Common myeloid progenitor, CD34-positive (primary cell): ENCODE results near the gene UGT1A6.

Experiments
- CTCF ChIA-PET: fragments of 350-600 bp; sonication (Branson Sonifier 250); formaldehyde crosslinking; loops from one replicate; lab custom pipeline; 2021; ENCODE audit warnings: antibody characterized with exemption; lab: Charles Lee
- POLR2A ChIA-PET: fragments of 350-600 bp; sonication (Branson Sonifier 250); formaldehyde crosslinking; loops from one replicate; lab custom pipeline; 2021; ENCODE audit warnings: antibody characterized with exemption; lab: Charles Lee
- DNase-seq, 3 donors: peaks; one replicate each; pipeline versions ENCODE4 v3.0.0 to v3.0.0-alpha.2; 2013
- H3K27ac ChIP-seq, 2 experiments: 1 replicate in 1 of 2; 2 replicates in 1 of 2; pipeline ENCODE4 v1.7.0; 2013; ENCODE audit warnings: inconsistent platforms in 2 of 2, low read length in 2 of 2, mild to moderate bottlenecking in 2 of 2, low read depth in 1 of 2, moderate library complexity in 1 of 2; ENCODE audit not compliant: severe bottlenecking in 2 of 2, insufficient read depth in 1 of 2, poor library complexity in 1 of 2
- H3K27me3 ChIP-seq, 5 experiments: replicated peaks in 2 of 5; 1 replicate in 3 of 5; 2 replicates in 2 of 5; pipeline versions ENCODE4 v1.6.1 to v1.7.0; 2013; ENCODE audit warnings: low read length in 4 of 5, mild to moderate bottlenecking in 2 of 5, moderate library complexity in 2 of 5, inconsistent platforms in 1 of 5; ENCODE audit not compliant: insufficient read depth in 5 of 5, control insufficient read depth in 4 of 5
- H3K36me3 ChIP-seq, 4 experiments: 1 replicate in 2 of 4; 2 replicates in 2 of 4; pipeline versions ENCODE4 v1.6.1 to v1.7.0; 2013; ENCODE audit warnings: low read length in 3 of 4, control low read depth in 1 of 4, mild to moderate bottlenecking in 1 of 4; ENCODE audit not compliant: control insufficient read depth in 4 of 4, insufficient read depth in 4 of 4
- H3K4me1 ChIP-seq, 4 experiments: 1 replicate in 3 of 4; 2 replicates in 1 of 4; pipeline versions ENCODE4 v1.6.1 to v1.7.1; 2013; ENCODE audit warnings: low read length in 3 of 4, mild to moderate bottlenecking in 3 of 4, control low read depth in 1 of 4, inconsistent platforms in 1 of 4, moderate library complexity in 1 of 4; ENCODE audit not compliant: control insufficient read depth in 4 of 4, insufficient read depth in 4 of 4; ENCODE audit errors: control extremely low read depth in 1 of 4
- H3K4me3 ChIP-seq, 7 experiments: 1 replicate in 4 of 7; 2 replicates in 3 of 7; pipeline versions ENCODE4 v1.5.1 to v1.7.0; 2013; ENCODE audit warnings: mild to moderate bottlenecking in 7 of 7, low read length in 6 of 7, moderate library complexity in 6 of 7, inconsistent platforms in 2 of 7, low read depth in 2 of 7, control low read depth in 1 of 7; ENCODE audit not compliant: insufficient read depth in 4 of 7, control insufficient read depth in 1 of 7; ENCODE audit errors: extremely low read depth in 1 of 7
- H3K9me3 ChIP-seq, 5 experiments: 1 replicate in 4 of 5; 2 replicates in 1 of 5; pipeline versions ENCODE4 v1.6.1 to v1.7.1; 2013; ENCODE audit warnings: low read length in 4 of 5, mild to moderate bottlenecking in 2 of 5, inconsistent platforms in 1 of 5, low read depth in 1 of 5, moderate library complexity in 1 of 5; ENCODE audit not compliant: control insufficient read depth in 4 of 5, insufficient read depth in 2 of 5; ENCODE audit errors: control extremely low read depth in 1 of 5
- WGBS: methylation state at CpG from one replicate; pipeline ENCODE4 v1.1.5; 2013; ENCODE audit not compliant: insufficient coverage; 5-methylcytosine and 5-hydroxymethylcytosine counted together

The UGT1A6 gene

DNA sequence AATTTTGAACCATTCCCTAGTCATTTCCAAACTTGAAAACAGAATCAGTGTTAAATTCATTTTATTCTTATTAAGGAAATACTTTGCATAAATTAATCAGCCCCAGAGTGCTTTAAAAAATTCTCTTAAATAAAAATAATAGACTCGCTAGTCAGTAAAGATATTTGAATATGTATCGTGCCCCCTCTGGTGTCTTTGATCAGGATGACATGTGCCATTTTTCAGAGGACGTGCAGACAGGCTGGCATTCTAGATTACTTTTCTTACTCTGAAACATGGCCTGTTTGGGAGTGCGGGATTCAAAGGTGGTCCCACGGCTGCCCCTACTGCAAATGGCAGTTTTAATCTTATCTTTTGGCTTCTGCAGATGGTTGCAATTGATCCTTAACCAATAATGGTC, 79.9 kb downstream of the UGT1A6 start:
- no peak overlapping the region for H3K27ac ChIP-seq
- WGBS = 77% methylated on average over 5 of the region's 5 CpGs
- H3K4me1 ChIP-seq = no peaks in the 10 kb centered on the region
- H3K4me3 ChIP-seq = no peak overlapping the region
- ChIA-PET POLR2A (no interaction called here), CTCF (no interaction called here)
- H3K27me3 ChIP-seq = peaks cover 0 to 5% (median 2%) of the 10 kb centered on the region in 5 experiments
- H3K36me3 ChIP-seq = no peaks in the 10 kb centered on the region
- peaks cover 0 to 11% (median 2%) of the 10 kb centered on the region in 5 experiments for H3K9me3 ChIP-seq
- DNase-seq = no peak

DNA sequence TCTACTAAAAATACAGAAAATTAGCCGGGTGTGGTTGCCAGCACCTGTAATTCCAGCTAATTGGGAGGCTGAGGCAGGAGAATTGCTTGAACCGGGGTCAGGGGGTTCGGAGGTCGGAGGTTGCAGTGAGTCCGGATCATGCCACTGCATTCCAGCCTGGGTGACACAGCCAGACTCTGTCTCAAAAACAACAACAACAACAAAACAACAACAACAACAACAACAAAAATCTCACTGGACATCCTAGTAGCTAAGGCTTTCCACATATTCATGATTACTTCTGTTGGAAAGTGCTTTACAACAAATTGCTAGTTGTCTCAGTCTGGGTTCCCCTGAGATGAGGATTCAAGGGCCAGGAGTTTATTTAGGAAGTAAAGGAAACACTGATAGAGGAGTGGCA, 81.2 kb downstream of the UGT1A6 start:
- Histone ChIP-seq H3K36me3 (no peaks in the 10 kb centered on the region), H3K9me3 (peaks cover 0 to 11% (median 2%) of the 10 kb centered on the region in 5 experiments), H3K4me1 (no peaks in the 10 kb centered on the region), H3K27ac (no peak overlapping the region), H3K4me3 (no peak overlapping the region), H3K27me3 (peaks cover 0 to 7% (median 2%) of the 10 kb centered on the region in 5 experiments)
- no peak for DNase-seq
- 100% methylated on average over 1 of the region's 5 CpGs for WGBS
- POLR2A ChIA-PET = no interaction called here
- CTCF ChIA-PET = no interaction called here

DNA sequence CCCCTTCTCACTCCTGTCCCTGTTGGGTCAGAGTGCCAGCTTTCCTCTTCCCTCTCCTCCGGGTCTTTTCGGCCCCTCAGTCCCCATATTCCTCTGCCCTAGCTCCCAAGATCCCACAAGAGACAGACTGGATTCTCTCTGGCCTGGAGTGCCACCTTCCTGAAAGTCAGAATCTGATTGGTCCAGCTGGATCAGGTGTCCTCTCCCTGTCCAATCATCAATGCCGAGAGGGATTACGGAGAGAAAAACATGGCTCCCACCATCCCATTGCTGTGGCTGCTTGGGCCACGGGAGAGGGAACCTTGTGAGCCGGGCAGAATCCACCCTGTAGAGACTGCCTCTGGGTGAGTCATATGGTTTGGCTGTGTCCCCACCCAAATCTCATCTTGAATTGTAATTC, 82.7 kb downstream of the UGT1A6 start:
- Histone ChIP-seq H3K4me3 (no peak overlapping the region), H3K9me3 (peaks cover 0 to 14% (median 2%) of the 10 kb centered on the region in 5 experiments), H3K27me3 (peaks cover 0 to 7% (median 2%) of the 10 kb centered on the region in 5 experiments), H3K4me1 (no peaks in the 10 kb centered on the region), H3K27ac (no peak overlapping the region), H3K36me3 (no peaks in the 10 kb centered on the region)
- ChIA-PET POLR2A (no interaction called here), CTCF (no interaction called here)
- 94% methylated on average over 5 of the region's 6 CpGs for WGBS
- no peak for DNase-seq

DNA sequence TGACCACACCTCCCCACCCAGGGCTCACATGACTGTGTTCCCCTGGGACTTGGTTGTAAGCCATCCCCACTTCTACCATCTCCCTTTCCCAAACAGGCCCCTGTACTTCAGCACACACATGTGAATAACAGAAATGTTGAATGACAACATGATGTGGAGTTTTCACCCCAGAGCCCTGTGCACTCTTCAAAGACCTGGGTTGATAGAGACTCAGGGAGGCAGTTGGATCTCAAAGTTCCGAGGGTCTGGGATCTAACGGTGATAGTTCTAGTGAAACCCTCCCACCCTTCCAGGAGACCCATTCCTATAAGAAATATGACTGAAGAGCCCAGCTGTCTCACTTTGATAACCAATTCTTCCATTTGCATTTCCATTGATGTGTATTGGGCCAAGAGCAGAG, 85.3 kb downstream of the UGT1A6 start, which contains the start of gene MROH2A:
Gene MROH2A (plus strand): TSS at position 301 of the 400 bp plus-strand sequence. CDS start 1,029 bp downstream, outside the sequence.
- 100% methylated on average over 1 of the region's 2 CpGs for WGBS
- ChIA-PET POLR2A (no interaction called here), CTCF (no interaction called here)
- no peak within 1 kb of the TSS for H3K27ac ChIP-seq
- peaks cover 0 to 14% (median 2%) of the 10 kb centered on the region in 5 experiments for H3K9me3 ChIP-seq
- H3K4me1 ChIP-seq = no peaks in the 10 kb centered on the region
- H3K4me3 ChIP-seq = no peak within 1 kb of the TSS
- peaks cover 0 to 3% (median 0%) of the 10 kb centered on the region in 5 experiments for H3K27me3 ChIP-seq
- DNase-seq = no peak
- H3K36me3 ChIP-seq = no peaks in the 10 kb centered on the region

DNA sequence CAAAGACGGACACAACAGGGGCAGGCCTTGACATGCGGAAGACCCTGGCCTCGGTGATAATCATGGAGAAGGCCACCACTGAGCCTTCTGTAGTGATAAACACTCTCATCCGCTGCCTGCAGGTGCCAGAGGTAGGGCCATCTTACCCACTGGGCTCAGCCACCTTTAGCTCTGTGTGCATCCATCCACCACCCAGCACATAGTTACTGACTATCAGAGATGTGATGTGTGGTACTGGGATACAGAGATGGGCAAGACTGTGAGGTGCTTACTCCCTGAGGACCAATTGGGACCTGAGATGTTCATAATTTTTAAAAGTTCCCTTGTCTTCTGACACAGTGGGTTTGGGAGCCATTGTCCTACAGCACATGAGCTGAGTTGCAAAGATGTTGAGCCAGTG, 87.0 kb downstream of the UGT1A6 start:
- Histone ChIP-seq H3K27me3 (peaks cover 0 to 3% (median 0%) of the 10 kb centered on the region in 5 experiments), H3K4me1 (no peaks in the 10 kb centered on the region), H3K9me3 (peaks cover 0 to 14% (median 2%) of the 10 kb centered on the region in 5 experiments), H3K4me3 (no peak overlapping the region), H3K27ac (no peak overlapping the region), H3K36me3 (no peaks in the 10 kb centered on the region)
- WGBS = 100% methylated on average over 2 of the region's 4 CpGs
- ChIA-PET CTCF (interaction anchor here (0.8 kb wide), 1 partner anchor 69 kb away, joined by 3 read pairs; no protein-coding TSS in a partner anchor), POLR2A (no interaction called here)
- DNase-seq = no peak

DNA sequence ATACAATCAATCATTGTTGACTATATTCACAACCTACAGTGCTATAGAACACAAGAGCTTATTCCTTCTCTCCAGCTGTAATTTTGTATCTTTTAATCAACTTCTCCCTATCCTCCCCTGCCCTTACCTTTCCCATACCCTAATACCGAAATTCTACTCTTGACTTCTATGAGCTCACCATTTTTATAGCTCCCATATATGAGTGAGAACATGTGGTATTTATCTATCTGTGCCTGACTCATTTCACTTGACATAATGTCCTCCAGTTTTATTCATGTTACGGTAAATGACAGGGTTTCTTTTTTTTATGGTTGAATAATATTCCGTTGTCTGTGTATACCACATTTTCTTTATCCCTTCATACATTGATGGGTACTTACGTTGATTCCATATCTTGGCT, 88.1 kb downstream of the UGT1A6 start:
- Histone ChIP-seq H3K4me3 (no peak overlapping the region), H3K36me3 (no peaks in the 10 kb centered on the region), H3K27me3 (peaks cover 0 to 3% (median 0%) of the 10 kb centered on the region in 5 experiments), H3K27ac (no peak overlapping the region), H3K4me1 (no peaks in the 10 kb centered on the region), H3K9me3 (peaks cover 0 to 10% (median 3%) of the 10 kb centered on the region in 5 experiments)
- no peak for DNase-seq
- CTCF ChIA-PET = no interaction called here
- no CpG with 5 or more reads among the region's 4 CpGs for WGBS
- POLR2A ChIA-PET = no interaction called here

DNA sequence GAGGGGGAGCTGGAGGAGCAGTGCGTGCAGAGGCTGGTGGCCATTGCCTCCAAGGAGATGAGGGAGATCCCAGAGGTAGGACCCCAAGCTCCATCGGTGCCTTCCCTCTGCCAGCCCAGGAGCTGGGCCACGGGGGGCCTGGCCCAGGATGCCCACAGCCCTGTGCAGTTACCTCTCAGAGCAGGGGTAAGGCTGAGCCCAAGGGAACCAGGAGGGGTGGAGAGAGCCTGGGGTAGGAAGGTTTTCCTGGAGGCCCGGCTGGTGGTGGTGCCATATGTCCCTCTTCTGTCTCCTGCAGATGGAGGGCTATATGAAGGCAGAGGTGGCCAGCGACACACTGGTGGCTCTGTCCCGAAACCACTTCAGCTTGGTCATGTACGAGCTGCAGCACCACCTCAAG, 96.9 kb downstream of the UGT1A6 start:
- ChIA-PET CTCF (no interaction called here), POLR2A (no interaction called here)
- Histone ChIP-seq H3K27me3 (peaks cover 0 to 4% (median 0%) of the 10 kb centered on the region in 5 experiments), H3K36me3 (no peaks in the 10 kb centered on the region), H3K9me3 (peaks cover 0 to 7% (median 0%) of the 10 kb centered on the region in 5 experiments), H3K4me3 (no peak overlapping the region), H3K4me1 (no peaks in the 10 kb centered on the region), H3K27ac (no peak overlapping the region)
- DNase-seq = no peak
- 98% methylated on average over 5 of the region's 7 CpGs for WGBS
